HepG2 (cell line): ENCODE data around the gene SRI. TPM values are rescaled to one million over a fixed set of nuclear protein-coding genes. Genes with fewer than 3 reads are reported as not detected.

Source experiments
- ATAC-seq: fragments of 200-7000 bp; cut with Tn5 transposase; 3 replicates; pipeline ENCODE4 v1.9.1; 2020; ENCODE audit warnings: mild to moderate bottlenecking, moderate library complexity
- BruUV-seq: library from RNA; stranded (reverse); fragments of 400-500 nt; replicated peaks from 2 replicates; lab custom pipeline; 2021; lab: Mats Ljungman, UMichigan
- CTCF ChIA-PET: fragments of 300-600 bp; formaldehyde crosslinking; extraction: SDS; loops from one replicate; lab custom pipeline; 2021; ENCODE audit warnings: low total read pairs, inconsistent platforms, low intra/inter-chr PET ratio; lab: Yijun Ruan, JAX
- POLR2A ChIA-PET: fragments of 350-600 bp; sonication (Branson Sonifier 250); formaldehyde crosslinking; loops from one replicate; lab custom pipeline; 2020; ENCODE audit warnings: antibody characterized with exemption, inconsistent platforms; lab: Yijun Ruan, JAX
- DNase-seq: peaks from one replicate; pipeline ENCODE4 v3.0.0-alpha.2; 2015; ENCODE audit warnings: low spot score
- FAIRE-seq: peaks from 3 replicates; lab custom pipeline; 2011; peaks lifted over from hg19 to GRCh38; lab: Jason Lieb, UNC
- H2AFZ ChIP-seq: one replicate; pipeline ENCODE4 v1.6.1; 2011; ENCODE audit warnings: low read length, inconsistent platforms
- H3K27ac ChIP-seq: fragments of 300-600 bp; 3 replicates; pipeline ENCODE4 v1.8.0; 2011; ENCODE audit warnings: mixed run types, mild to moderate bottlenecking, mixed read lengths, low read length, inconsistent platforms; ENCODE audit not compliant: insufficient read depth; ENCODE audit errors: extremely low read length
- H3K27me3 ChIP-seq, 2 experiments: fragments of 200-600 bp in 1 of 2; 2 replicates in 1 of 2; 3 replicates in 1 of 2; pipeline versions ENCODE4 v1.6.0 to v1.8.0; 2011; ENCODE audit warnings: low read length in 2 of 2, mild to moderate bottlenecking in 2 of 2, moderate library complexity in 2 of 2, inconsistent platforms in 1 of 2; ENCODE audit not compliant: insufficient read depth in 2 of 2, control insufficient read depth in 1 of 2
- H3K36me3 ChIP-seq, 2 experiments: fragments of 200-600 bp in 1 of 2; replicated peaks in 1 of 2; 2 replicates in 1 of 2; 3 replicates in 1 of 2; pipeline versions ENCODE4 v1.5.1 to v1.8.0; 2011; ENCODE audit warnings: low read length in 2 of 2, inconsistent platforms in 1 of 2; ENCODE audit not compliant: insufficient read depth in 2 of 2, control insufficient read depth in 1 of 2
- H3K4me1 ChIP-seq: 2 replicates; pipeline ENCODE4 v1.5.1; 2012; ENCODE audit warnings: low read length, inconsistent platforms; ENCODE audit not compliant: insufficient read depth
- H3K4me2 ChIP-seq: 2 replicates; pipeline ENCODE4 v1.6.0; 2011; ENCODE audit warnings: low read depth, low read length, inconsistent platforms
- H3K4me3 ChIP-seq, 3 experiments: fragments of 200-600 bp in 1 of 3; sonication (generic), shearing (Covaris generic) in 1 of 3; replicated peaks in 1 of 3; 2 replicates each; pipeline ENCODE4 v1.5.1; 2011 to 2016; ENCODE audit warnings: low read length in 3 of 3, inconsistent platforms in 2 of 3, low read depth in 2 of 3, mild to moderate bottlenecking in 2 of 3, control low read depth in 1 of 3, mixed read lengths in 1 of 3; ENCODE audit not compliant: insufficient read depth in 1 of 3
- H3K79me2 ChIP-seq: one replicate; pipeline ENCODE4 v1.6.1; 2011; ENCODE audit warnings: low read length, inconsistent platforms; ENCODE audit not compliant: insufficient read depth
- H3K9ac ChIP-seq: 2 replicates; pipeline ENCODE4 v1.6.0; 2011; ENCODE audit warnings: mild to moderate bottlenecking, low read depth, low read length, inconsistent platforms; ENCODE audit not compliant: insufficient read depth
- H3K9me3 ChIP-seq: 2 replicates; pipeline ENCODE4 v1.5.1; 2012; ENCODE audit warnings: mild to moderate bottlenecking, low read length
- H4K20me1 ChIP-seq: 2 replicates; pipeline ENCODE4 v1.6.0; 2011; ENCODE audit warnings: inconsistent platforms, mild to moderate bottlenecking, low read length, moderate library complexity; ENCODE audit not compliant: insufficient read depth
- POLR2AphosphoS5 ChIP-seq: IDR thresholded peaks from 2 replicates; pipeline ENCODE4 v1.6.1; 2012; ENCODE audit warnings: low read depth, low read length
- SMC3 ChIP-seq: IDR thresholded peaks from 2 replicates; pipeline ENCODE4 v1.6.1; 2011; ENCODE audit warnings: low read length, improper control_type of control experiment
- STAG1 ChIP-seq: sonication (generic); formaldehyde crosslinking; IDR thresholded peaks from 2 replicates; pipeline ENCODE4 v1.4.0; 2020; ENCODE audit warnings: missing genetic modification reagents
- ZNF615 ChIP-seq: sonication (generic); formaldehyde crosslinking; IDR thresholded peaks from 2 replicates; pipeline ENCODE4 v1.5.0; 2020; ENCODE audit warnings: mild to moderate bottlenecking, missing genetic modification reagents, borderline replicate concordance
- WGBS: methylation state at CpG from one replicate; pipeline ENCODE4 v1.1.6; 2017; ENCODE audit warnings: low lambda C conversion rate; 5-methylcytosine and 5-hydroxymethylcytosine counted together
- in situ Hi-C: cut with HindIII; loops from 2 replicates; pipeline ENCODE4 v1.10.0; 2017; ENCODE audit warnings: low pct_unique_long_range_greater_than_20kb; ENCODE audit not compliant: extremely low pct_ligation_motif_present
- intact Hi-C: fragments of 100-400 bp; cut with micrococcal nuclease; formaldehyde crosslinking; loops from one replicate; pipeline ENCODE4 v1.10.0; 2022; ENCODE audit not compliant: unreplicated experiment
- polyA plus RNA-seq, 8 experiments: library from polyadenylated mRNA; depleted of rRNA in 3 of 8; stranded (reverse) in 7 of 8; unstranded in 1 of 8; fragments of >200 nt; fragmentation: Illumina TruSeq in 4 of 8; extraction: Trizol in 4 of 8; gene quantifications; 2 replicates each; pipeline versions ENCODE4 v1.2.1 to v1.2.3, GENCODE V29; 2011 to 2016; ENCODE audit warnings: low read depth in 4 of 8, missing spikeins in 1 of 8, mixed read lengths in 1 of 8; ENCODE audit not compliant: insufficient read depth in 1 of 8
- total RNA-seq, 5 experiments: library from RNA; depleted of rRNA; stranded (reverse); fragments of >200 nt; fragmentation: Illumina TruSeq; extraction: Trizol; gene quantifications; 2 replicates each; pipeline ENCODE4 v1.2.3, GENCODE V29; 2016; ENCODE audit warnings: low read depth in 1 of 5
- TF ChIP-seq, protein P1 (sequence below): sonication (generic); formaldehyde crosslinking; IDR thresholded peaks from one replicate; pipeline ENCODE4 v1.5.1; 2020; ENCODE audit warnings: mild to moderate bottlenecking, missing genetic modification reagents; ENCODE audit errors: not compliant biosample characterization
- TF ChIP-seq, protein P2 (sequence below): sonication (generic); formaldehyde crosslinking; IDR thresholded peaks from 2 replicates; pipeline ENCODE4 v1.5.0; 2020; ENCODE audit warnings: mild to moderate bottlenecking, missing genetic modification reagents, moderate library complexity
- TF ChIP-seq, protein P3 (sequence below): sonication (generic); formaldehyde crosslinking; IDR thresholded peaks from 2 replicates; pipeline ENCODE4 v1.5.1; 2020; ENCODE audit warnings: mild to moderate bottlenecking, missing genetic modification reagents, moderate library complexity

The SRI gene
- total and polyA plus RNA-seq, 2 of the 13 experiments (the other 11 are each of a cell fraction or from before 2014, with no cell fraction given), result 0.33 TPM; not detected in 1

DNA sequence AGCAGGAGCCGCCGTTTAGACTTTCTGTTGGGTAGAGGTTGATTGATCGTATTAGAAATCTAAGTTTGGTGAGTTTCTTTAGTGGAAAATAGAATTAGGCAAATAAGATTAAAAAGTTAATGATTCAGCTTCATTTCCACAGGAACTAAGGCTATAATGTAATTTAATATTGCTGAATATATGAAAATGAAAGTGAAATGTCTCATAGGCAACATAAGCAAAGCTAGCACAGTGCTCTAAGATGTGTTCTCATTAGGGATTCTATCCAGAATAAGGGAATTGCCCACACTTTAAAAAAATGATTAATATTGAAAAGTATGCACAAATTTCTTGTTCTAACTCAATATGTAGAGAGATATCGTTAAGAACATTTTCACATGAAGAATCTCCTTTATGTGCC lies 47.0 kb downstream of the SRI start (continued):
- TF ChIP-seq, protein P1, sequence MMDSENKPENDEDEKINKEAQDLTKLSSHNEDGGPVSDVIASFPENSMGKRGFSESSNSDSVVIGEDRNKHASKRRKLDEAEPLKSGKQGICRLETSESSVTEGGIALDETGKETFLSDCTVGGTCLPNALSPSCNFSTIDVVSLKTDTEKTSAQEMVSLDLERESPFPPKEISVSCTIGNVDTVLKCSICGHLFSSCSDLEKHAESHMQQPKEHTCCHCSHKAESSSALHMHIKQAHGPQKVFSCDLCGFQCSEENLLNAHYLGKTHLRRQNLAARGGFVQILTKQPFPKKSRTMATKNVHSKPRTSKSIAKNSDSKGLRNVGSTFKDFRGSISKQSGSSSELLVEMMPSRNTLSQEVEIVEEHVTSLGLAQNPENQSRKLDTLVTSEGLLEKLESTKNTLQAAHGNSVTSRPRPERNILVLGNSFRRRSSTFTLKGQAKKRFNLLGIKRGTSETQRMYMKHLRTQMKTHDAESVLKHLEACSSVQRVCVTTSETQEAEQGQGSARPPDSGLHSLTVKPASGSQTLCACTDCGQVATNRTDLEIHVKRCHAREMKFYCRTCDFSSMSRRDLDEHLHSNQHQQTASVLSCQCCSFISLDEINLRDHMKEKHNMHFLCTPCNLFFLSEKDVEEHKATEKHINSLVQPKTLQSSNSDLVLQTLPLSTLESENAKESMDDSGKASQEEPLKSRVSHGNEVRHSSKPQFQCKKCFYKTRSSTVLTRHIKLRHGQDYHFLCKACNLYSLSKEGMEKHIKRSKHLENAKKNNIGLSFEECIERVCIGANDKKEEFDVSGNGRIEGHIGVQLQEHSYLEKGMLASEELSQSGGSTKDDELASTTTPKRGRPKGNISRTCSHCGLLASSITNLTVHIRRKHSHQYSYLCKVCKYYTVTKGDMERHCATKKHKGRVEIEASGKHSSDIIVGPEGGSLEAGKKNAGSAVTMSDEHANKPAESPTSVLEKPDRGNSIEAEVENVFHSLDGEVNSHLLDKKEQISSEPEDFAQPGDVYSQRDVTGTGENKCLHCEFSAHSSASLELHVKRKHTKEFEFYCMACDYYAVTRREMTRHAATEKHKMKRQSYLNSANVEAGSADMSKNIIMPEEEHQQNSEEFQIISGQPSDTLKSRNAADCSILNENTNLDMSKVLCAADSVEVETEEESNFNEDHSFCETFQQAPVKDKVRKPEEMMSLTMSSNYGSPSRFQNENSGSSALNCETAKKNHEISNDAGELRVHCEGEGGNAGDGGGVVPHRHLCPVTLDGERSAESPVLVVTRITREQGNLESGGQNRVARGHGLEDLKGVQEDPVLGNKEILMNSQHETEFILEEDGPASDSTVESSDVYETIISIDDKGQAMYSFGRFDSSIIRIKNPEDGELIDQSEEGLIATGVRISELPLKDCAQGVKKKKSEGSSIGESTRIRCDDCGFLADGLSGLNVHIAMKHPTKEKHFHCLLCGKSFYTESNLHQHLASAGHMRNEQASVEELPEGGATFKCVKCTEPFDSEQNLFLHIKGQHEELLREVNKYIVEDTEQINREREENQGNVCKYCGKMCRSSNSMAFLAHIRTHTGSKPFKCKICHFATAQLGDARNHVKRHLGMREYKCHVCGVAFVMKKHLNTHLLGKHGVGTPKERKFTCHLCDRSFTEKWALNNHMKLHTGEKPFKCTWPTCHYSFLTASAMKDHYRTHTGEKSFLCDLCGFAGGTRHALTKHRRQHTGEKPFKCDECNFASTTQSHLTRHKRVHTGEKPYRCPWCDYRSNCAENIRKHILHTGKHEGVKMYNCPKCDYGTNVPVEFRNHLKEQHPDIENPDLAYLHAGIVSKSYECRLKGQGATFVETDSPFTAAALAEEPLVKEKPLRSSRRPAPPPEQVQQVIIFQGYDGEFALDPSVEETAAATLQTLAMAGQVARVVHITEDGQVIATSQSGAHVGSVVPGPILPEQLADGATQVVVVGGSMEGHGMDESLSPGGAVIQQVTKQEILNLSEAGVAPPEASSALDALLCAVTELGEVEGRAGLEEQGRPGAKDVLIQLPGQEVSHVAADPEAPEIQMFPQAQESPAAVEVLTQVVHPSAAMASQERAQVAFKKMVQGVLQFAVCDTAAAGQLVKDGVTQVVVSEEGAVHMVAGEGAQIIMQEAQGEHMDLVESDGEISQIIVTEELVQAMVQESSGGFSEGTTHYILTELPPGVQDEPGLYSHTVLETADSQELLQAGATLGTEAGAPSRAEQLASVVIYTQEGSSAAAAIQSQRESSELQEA (CRISPR knock-in tag), result no peak
- TF ChIP-seq POLR2AphosphoS5 (no peak), ZNF615 (CRISPR knock-in tag) (no peak)
- TF ChIP-seq, all 625 proteins: peak for 0

DNA sequence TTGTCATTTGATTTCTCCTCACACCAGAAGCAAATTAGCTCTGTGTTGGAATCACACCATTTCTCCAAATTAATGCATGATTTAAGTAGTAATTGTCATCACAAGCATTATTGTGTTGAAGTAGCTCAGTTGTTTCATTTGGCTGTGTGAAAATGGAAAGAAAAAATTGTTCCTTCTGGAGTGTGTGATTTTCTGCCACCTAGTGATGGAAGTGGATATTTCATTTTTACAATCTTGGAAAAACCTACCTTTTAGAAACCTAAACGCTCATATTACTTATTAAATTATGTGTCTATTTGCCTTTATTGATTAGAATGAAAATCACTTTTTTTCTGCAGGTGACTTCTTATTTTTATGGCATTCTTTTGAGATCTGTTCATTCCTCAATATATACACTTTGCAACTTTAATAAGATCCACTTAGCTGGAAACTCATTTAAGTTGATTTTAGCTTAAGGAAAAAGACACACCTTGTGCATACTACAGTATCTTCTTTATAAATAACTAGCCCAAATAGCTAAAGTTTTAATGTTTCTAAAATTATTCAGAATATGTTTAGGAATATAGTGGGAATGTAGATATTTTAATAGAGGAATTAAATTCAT lies 50.0 kb downstream of the SRI start:
- no peaks in the 10 kb centered on the region for H3K9me3 ChIP-seq
- H2AFZ ChIP-seq, result no peak overlapping the region
- no peaks in the 10 kb centered on the region for H3K36me3 ChIP-seq
- 22% methylated on average over 1 of the region's 1 CpG for WGBS
- DNase-seq (peak; percentile 10), FAIRE-seq (peak; percentile 69), ATAC-seq (no peak; the same call in 2 of the 3 replicates)
- no peak overlapping the region for H3K4me3 ChIP-seq
- intact Hi-C loops, result loop anchor here (2.0 to 10.0 kb wide), 3 partner anchors 43 to 373 kb away; partner anchors contain the start of gene ADAM22
- H3K27me3 ChIP-seq, result no peaks in the 10 kb centered on the region
- H4K20me1 ChIP-seq, result no peaks in the 10 kb centered on the region
- POLR2A ChIA-PET, result no interaction called here
- no peak overlapping the region for H3K4me2 ChIP-seq
- no peak overlapping the region for H3K27ac ChIP-seq
- BruUV-seq, result no TSS peak
- CTCF ChIA-PET, result interaction anchor here (1.5 kb wide), 1 partner anchor 371 kb away, joined by 5 read pairs; no protein-coding TSS in a partner anchor
- no peaks in the 10 kb centered on the region for H3K4me1 ChIP-seq
- in situ Hi-C loops, result no loop called here
- H3K9ac ChIP-seq, result no peak overlapping the region
- H3K79me2 ChIP-seq, result no peaks in the 10 kb centered on the region
- TF ChIP-seq SMC3 (peak; percentile 48; the same call in 1 of the 2 replicates), STAG1 (CRISPR knock-in tag) (peak; percentile 62)
- TF ChIP-seq, protein P2, sequence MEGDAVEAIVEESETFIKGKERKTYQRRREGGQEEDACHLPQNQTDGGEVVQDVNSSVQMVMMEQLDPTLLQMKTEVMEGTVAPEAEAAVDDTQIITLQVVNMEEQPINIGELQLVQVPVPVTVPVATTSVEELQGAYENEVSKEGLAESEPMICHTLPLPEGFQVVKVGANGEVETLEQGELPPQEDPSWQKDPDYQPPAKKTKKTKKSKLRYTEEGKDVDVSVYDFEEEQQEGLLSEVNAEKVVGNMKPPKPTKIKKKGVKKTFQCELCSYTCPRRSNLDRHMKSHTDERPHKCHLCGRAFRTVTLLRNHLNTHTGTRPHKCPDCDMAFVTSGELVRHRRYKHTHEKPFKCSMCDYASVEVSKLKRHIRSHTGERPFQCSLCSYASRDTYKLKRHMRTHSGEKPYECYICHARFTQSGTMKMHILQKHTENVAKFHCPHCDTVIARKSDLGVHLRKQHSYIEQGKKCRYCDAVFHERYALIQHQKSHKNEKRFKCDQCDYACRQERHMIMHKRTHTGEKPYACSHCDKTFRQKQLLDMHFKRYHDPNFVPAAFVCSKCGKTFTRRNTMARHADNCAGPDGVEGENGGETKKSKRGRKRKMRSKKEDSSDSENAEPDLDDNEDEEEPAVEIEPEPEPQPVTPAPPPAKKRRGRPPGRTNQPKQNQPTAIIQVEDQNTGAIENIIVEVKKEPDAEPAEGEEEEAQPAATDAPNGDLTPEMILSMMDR, result peak; percentile 66
- TF ChIP-seq, protein P3, sequence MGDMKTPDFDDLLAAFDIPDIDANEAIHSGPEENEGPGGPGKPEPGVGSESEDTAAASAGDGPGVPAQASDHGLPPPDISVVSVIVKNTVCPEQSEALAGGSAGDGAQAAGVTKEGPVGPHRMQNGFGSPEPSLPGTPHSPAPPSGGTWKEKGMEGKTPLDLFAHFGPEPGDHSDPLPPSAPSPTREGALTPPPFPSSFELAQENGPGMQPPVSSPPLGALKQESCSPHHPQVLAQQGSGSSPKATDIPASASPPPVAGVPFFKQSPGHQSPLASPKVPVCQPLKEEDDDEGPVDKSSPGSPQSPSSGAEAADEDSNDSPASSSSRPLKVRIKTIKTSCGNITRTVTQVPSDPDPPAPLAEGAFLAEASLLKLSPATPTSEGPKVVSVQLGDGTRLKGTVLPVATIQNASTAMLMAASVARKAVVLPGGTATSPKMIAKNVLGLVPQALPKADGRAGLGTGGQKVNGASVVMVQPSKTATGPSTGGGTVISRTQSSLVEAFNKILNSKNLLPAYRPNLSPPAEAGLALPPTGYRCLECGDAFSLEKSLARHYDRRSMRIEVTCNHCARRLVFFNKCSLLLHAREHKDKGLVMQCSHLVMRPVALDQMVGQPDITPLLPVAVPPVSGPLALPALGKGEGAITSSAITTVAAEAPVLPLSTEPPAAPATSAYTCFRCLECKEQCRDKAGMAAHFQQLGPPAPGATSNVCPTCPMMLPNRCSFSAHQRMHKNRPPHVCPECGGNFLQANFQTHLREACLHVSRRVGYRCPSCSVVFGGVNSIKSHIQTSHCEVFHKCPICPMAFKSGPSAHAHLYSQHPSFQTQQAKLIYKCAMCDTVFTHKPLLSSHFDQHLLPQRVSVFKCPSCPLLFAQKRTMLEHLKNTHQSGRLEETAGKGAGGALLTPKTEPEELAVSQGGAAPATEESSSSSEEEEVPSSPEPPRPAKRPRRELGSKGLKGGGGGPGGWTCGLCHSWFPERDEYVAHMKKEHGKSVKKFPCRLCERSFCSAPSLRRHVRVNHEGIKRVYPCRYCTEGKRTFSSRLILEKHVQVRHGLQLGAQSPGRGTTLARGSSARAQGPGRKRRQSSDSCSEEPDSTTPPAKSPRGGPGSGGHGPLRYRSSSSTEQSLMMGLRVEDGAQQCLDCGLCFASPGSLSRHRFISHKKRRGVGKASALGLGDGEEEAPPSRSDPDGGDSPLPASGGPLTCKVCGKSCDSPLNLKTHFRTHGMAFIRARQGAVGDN (CRISPR knock-in tag), result no peak
